Measurements from ENCODE around the gene BTNL3. TPM values are rescaled to one million over a fixed set of nuclear protein-coding genes. Genes with fewer than 3 reads are reported as not detected.

The BTNL3 gene
- total and polyA plus RNA-seq, 8 donors = 0.31 to 10.5 (median 0.60) TPM; not detected in 2

- no peak for DNase-seq
- no peaks in the 10 kb centered on the region for H3K36me3 ChIP-seq
- no peaks in the 10 kb centered on the region for H3K4me1 ChIP-seq
- no peak overlapping the region for H3K27ac ChIP-seq
- TF ChIP-seq CTCF (IDR thresholded peaks at IDR 0.05) (no peak), POLR2AphosphoS5 (IDR thresholded peaks at IDR 0.05) (no peak)
- intact Hi-C loops (cut with DNase I; ENCODE audit: low total_unique reads) = no loop called here
- H3K4me3 ChIP-seq = no peak overlapping the region
- 50 to 91% (median 71%) methylated on average over 1 of the region's 1 CpG; no CpG with 5 or more reads in 1 of the 5 donors for WGBS, 5 donors
- peaks cover 0 to 17% (median 0%) of the 10 kb centered on the region in 3 donors for H3K27me3 ChIP-seq
- H3K9me3 ChIP-seq = peaks cover 9 to 46% (median 36%) of the 10 kb centered on the region in 4 donors
These were observed 35.8 kb downstream of the BTNL3 start for GRCh38 chr5:181024245-181025064.

- intact Hi-C loops (cut with DNase I; ENCODE audit: low total_unique reads) = no loop called here
- H3K36me3 ChIP-seq = no peaks in the 10 kb centered on the region
- no peak for DNase-seq
- no peak overlapping the region for H3K27ac ChIP-seq
- H3K4me1 ChIP-seq = no peaks in the 10 kb centered on the region
- H3K4me3 ChIP-seq = no peak overlapping the region
- 82 to 92% (median 88%) methylated on average over 11 of the region's 11 CpGs for WGBS, 5 donors
- TF ChIP-seq EP300 (IDR thresholded peaks at IDR 0.05) (no peak), POLR2AphosphoS5 (IDR thresholded peaks at IDR 0.05) (no peak), POLR2A (IDR thresholded peaks at IDR 0.05) (no peak), CTCF (IDR thresholded peaks at IDR 0.05) (no peak)
- H3K9me3 ChIP-seq = peaks cover 0 to 26% (median 24%) of the 10 kb centered on the region in 4 donors
- peaks cover 0 to 25% (median 0%) of the 10 kb centered on the region in 3 donors for H3K27me3 ChIP-seq
These were observed 38.9 kb downstream of the BTNL3 start for GRCh38 chr5:181027452-181028031.

GRCh38 chr5:181028032-181028819 is 39.6 kb downstream of the BTNL3 start:
- 77 to 83% (median 79%) methylated on average over 24 to 26 of the region's 26 CpGs for WGBS, 5 donors
- Histone ChIP-seq H3K36me3 (no peaks in the 10 kb centered on the region), H3K4me1 (no peaks in the 10 kb centered on the region), H3K9me3 (peaks cover 0 to 28% (median 20%) of the 10 kb centered on the region in 4 donors), H3K4me3 (no peak overlapping the region), H3K27me3 (peaks cover 0 to 25% (median 0%) of the 10 kb centered on the region in 3 donors), H3K27ac (no peak overlapping the region)
- no peak for TF ChIP-seq POLR2A (IDR thresholded peaks at IDR 0.05)
- no peak for TF ChIP-seq POLR2AphosphoS5 (IDR thresholded peaks at IDR 0.05)
- TF ChIP-seq CTCF (IDR thresholded peaks at IDR 0.05) = no peak
- TF ChIP-seq EP300 (IDR thresholded peaks at IDR 0.05) = no peak
- DNase-seq = no peak
- intact Hi-C loops (cut with DNase I; ENCODE audit: low total_unique reads) = no loop called here

GRCh38 chr5:181031716-181032115 is 43.1 kb downstream of the BTNL3 start:
- no peaks in the 10 kb centered on the region for H3K36me3 ChIP-seq

More at GRCh38 chr5:181031716-181032115, 43.1 kb downstream of the BTNL3 start:
- intact Hi-C loops (cut with DNase I; ENCODE audit: low total_unique reads) = no loop called here
- DNase-seq = no peak
- H3K4me3 ChIP-seq = no peak overlapping the region
- no peak overlapping the region for H3K27ac ChIP-seq
- H3K27me3 ChIP-seq = peaks cover 0 to 26% (median 2%) of the 10 kb centered on the region in 3 donors
- WGBS, 5 donors = 76 to 90% (median 86%) methylated on average over 3 of the region's 3 CpGs
- peaks cover 0 to 12% (median 3%) of the 10 kb centered on the region in 4 donors for H3K9me3 ChIP-seq
- no peaks in the 10 kb centered on the region for H3K4me1 ChIP-seq
- TF ChIP-seq POLR2A (IDR thresholded peaks at IDR 0.05) (no peak), CTCF (IDR thresholded peaks at IDR 0.05) (no peak), POLR2AphosphoS5 (IDR thresholded peaks at IDR 0.05) (no peak), EP300 (IDR thresholded peaks at IDR 0.05) (no peak)

Data from stomach (tissue), 9 donors.